A549 (cell line): ENCODE data around the gene APOBEC3G. TPM values are rescaled to one million over a fixed set of nuclear protein-coding genes. Genes with fewer than 3 reads are reported as not detected.
"Not testable (repeated sequence)": the region's sequence is repeated elsewhere in the genome, so short reads cannot be mapped to it uniquely, and the experiment has no call there.

Source experiments
- ATAC-seq, 2 experiments: fragments of 200-7000 bp in 1 of 2; fragments of >200 bp in 1 of 2; cut with Nextera tagmentation in 1 of 2; cut with Tn5 transposase in 1 of 2; 3 replicates each; pipeline versions ENCODE4 v1.8.0 to v1.9.1; 2018 to 2020; ENCODE audit warnings: mild to moderate bottlenecking in 1 of 2, moderate library complexity in 1 of 2
- CTCF ChIA-PET: fragments of 300-600 bp; sonication (Branson Sonifier 250); formaldehyde crosslinking; extraction: SDS; loops from one replicate; lab custom pipeline; 2021; ENCODE audit warnings: antibody characterized with exemption, inconsistent platforms; lab: Yijun Ruan, JAX
- POLR2A ChIA-PET: fragments of 350-600 bp; formaldehyde crosslinking; extraction: SDS; loops from one replicate; lab custom pipeline; 2021; ENCODE audit warnings: antibody characterized with exemption, inconsistent platforms; lab: Yijun Ruan, JAX
- DNase-seq, 2 experiments: peaks; one replicate each; pipeline versions ENCODE4 v3.0.0 to v3.0.0-alpha.2; 2011 to 2016; ENCODE audit warnings: low read depth in 1 of 2, low spot score in 1 of 2
- FAIRE-seq: peaks from 2 replicates; lab custom pipeline; 2011; peaks lifted over from hg19 to GRCh38; lab: Jason Lieb, UNC
- H3K27ac ChIP-seq, 2 experiments: fragments of >200 bp; sonication (Bioruptor Twin); formaldehyde crosslinking; 3 replicates each; pipeline ENCODE4 v1.5.1; 2016 to 2017
- H3K4me1 ChIP-seq: fragments of >200 bp; sonication (Bioruptor Twin); formaldehyde crosslinking; 3 replicates; pipeline ENCODE4 v1.6.1; 2016
- H3K4me2 ChIP-seq: fragments of >200 bp; sonication (Bioruptor Twin); formaldehyde crosslinking; 3 replicates; pipeline ENCODE4 v1.6.1; 2016
- H3K4me3 ChIP-seq: fragments of >200 bp; sonication (Bioruptor Twin); formaldehyde crosslinking; 3 replicates; pipeline ENCODE4 v1.5.1; 2016
- H3K9me3 ChIP-seq: fragments of >200 bp; sonication (Bioruptor Twin); formaldehyde crosslinking; 3 replicates; pipeline ENCODE4 v1.6.1; 2016
- CBX2 ChIP-seq: fragments of 200-600 bp; sonication (generic); IDR thresholded peaks from 2 replicates; pipeline ENCODE4 v1.6.1; 2016; ENCODE audit warnings: low read depth, mild to moderate bottlenecking, borderline replicate concordance
- CHD4 ChIP-seq: fragments of 200-600 bp; sonication (generic); IDR thresholded peaks from 2 replicates; pipeline ENCODE4 v1.6.1; 2016; ENCODE audit warnings: antibody characterized with exemption, mild to moderate bottlenecking, borderline replicate concordance
- FOXS1 ChIP-seq: fragments of 250-450 bp; sonication (Bioruptor Pico); IDR thresholded peaks from 2 replicates; pipeline ENCODE4 v1.5.0; 2020; ENCODE audit warnings: mild to moderate bottlenecking, moderate library complexity
- POLR2AphosphoS2 ChIP-seq: conservative IDR thresholded peaks from 2 replicates; pipeline ENCODE4 v1.6.1; 2012; ENCODE audit warnings: low read length, improper control_type of control experiment, inconsistent platforms
- ZSCAN20 ChIP-seq: fragments of 250-450 bp; sonication (Bioruptor Pico); IDR thresholded peaks from 2 replicates; pipeline ENCODE4 v1.8.0; 2022; ENCODE audit warnings: mild to moderate bottlenecking, moderate library complexity
- WGBS: methylation state at CpG from one replicate; pipeline ENCODE4 v1.1.6; 2017; ENCODE audit errors: missing lambda C conversion rate; 5-methylcytosine and 5-hydroxymethylcytosine counted together
- polyA plus RNA-seq, 4 experiments: library from polyadenylated mRNA; depleted of rRNA in 3 of 4; stranded (reverse); fragments of >200 nt; fragmentation: RNase III in 1 of 4; extraction: RNeasy Plus Mini Kit Qiagen cat#74134 plus additional on column Dnase treatment in 1 of 4; gene quantifications; 2 replicates in 3 of 4; 3 replicates in 1 of 4; pipeline ENCODE4 v1.2.3, GENCODE V29; 2011 to 2017

APOBEC3G gene
- polyA plus RNA-seq, 2 of the 4 experiments (the other 2 are of a cell fraction): not detected

GRCh38 chr22:39072581-39072981 lies 4.5 kb upstream of the APOBEC3G start:
- H3K4me2 ChIP-seq, DNase-seq, H3K27ac ChIP-seq, POLR2A ChIA-PET, H3K9me3 ChIP-seq, FAIRE-seq, H3K4me1 ChIP-seq, ATAC-seq, H3K4me3 ChIP-seq: not testable (repeated sequence)
- CTCF ChIA-PET: interaction anchor here (1.5 kb wide), 1 partner anchor 221 kb away, joined by 3 read pairs; no protein-coding TSS in a partner anchor
- 68% methylated on average over 6 of the region's 7 CpGs for WGBS

GRCh38 chr22:39073981-39074380 lies 3.1 kb upstream of the APOBEC3G start:
- Histone ChIP-seq H3K4me2 (no peak overlapping the region), H3K27ac (no peak overlapping the region), H3K4me3 (no peak overlapping the region), H3K4me1 (no peaks in the 10 kb centered on the region), H3K9me3 (no peaks in the 10 kb centered on the region)
- ATAC-seq: no peak
- no peak for DNase-seq
- no peak for FAIRE-seq
- no peak for TF ChIP-seq CBX2
- no peak for TF ChIP-seq FOXS1 (CRISPR knock-in tag)
- no peak for TF ChIP-seq ZSCAN20 (CRISPR knock-in tag)
- no peak for TF ChIP-seq POLR2AphosphoS2
- POLR2A ChIA-PET: no interaction called here
- 43% methylated on average over 2 of the region's 2 CpGs for WGBS
- CTCF ChIA-PET: no interaction called here

- H3K4me2 ChIP-seq, H3K4me3 ChIP-seq, H3K9me3 ChIP-seq, FAIRE-seq, DNase-seq, H3K27ac ChIP-seq, H3K4me1 ChIP-seq, POLR2A ChIA-PET: not testable (repeated sequence)
- WGBS: 83% methylated on average over 8 of the region's 24 CpGs
- CTCF ChIA-PET: interaction anchor here (1.1 kb wide), 1 partner anchor 420 kb away, joined by 3 read pairs; no protein-coding TSS in a partner anchor
- peak; percentile 96 to 98 for ATAC-seq
These were observed 685 bp upstream of the APOBEC3G start for GRCh38 chr22:39076155-39077025.

- H3K4me2 ChIP-seq, POLR2A ChIA-PET, FAIRE-seq, ATAC-seq, H3K9me3 ChIP-seq, H3K4me3 ChIP-seq, CTCF ChIA-PET, DNase-seq, H3K4me1 ChIP-seq, H3K27ac ChIP-seq: not testable (repeated sequence)
- 81% methylated on average over 10 of the region's 12 CpGs for WGBS
These were observed 837 bp downstream of the APOBEC3G start for GRCh38 chr22:39077912-39078311.

GRCh38 chr22:39078329-39078728 lies 1.3 kb downstream of the APOBEC3G start:
- POLR2A ChIA-PET: no interaction called here

GRCh38 chr22:39079054-39079637 lies 2.1 kb downstream of the APOBEC3G start:
- H3K9me3 ChIP-seq, H3K27ac ChIP-seq, ATAC-seq, H3K4me1 ChIP-seq, POLR2A ChIA-PET, H3K4me3 ChIP-seq, DNase-seq, FAIRE-seq, H3K4me2 ChIP-seq: not testable (repeated sequence)
- WGBS: 71% methylated on average over 24 of the region's 24 CpGs
- CTCF ChIA-PET: interaction anchor here (0.8 kb wide), 1 partner anchor 21 kb away, joined by 3 read pairs; no protein-coding TSS in a partner anchor

More at GRCh38 chr22:39078329-39078728, 1.3 kb downstream of the APOBEC3G start:
- no peak for ATAC-seq
- TF ChIP-seq CHD4: no peak
- WGBS: 80% methylated on average over 8 of the region's 8 CpGs
- FAIRE-seq: no peak
- Histone ChIP-seq H3K27ac (no peak overlapping the region), H3K4me2 (no peak overlapping the region), H3K4me1 (no peaks in the 10 kb centered on the region), H3K4me3 (no peak overlapping the region), H3K9me3 (no peaks in the 10 kb centered on the region)
- CTCF ChIA-PET: no interaction called here
- no peak for DNase-seq
